ENCODE data around the gene KDM5D. TPM values are rescaled to one million over a fixed set of nuclear protein-coding genes. Genes with fewer than 3 reads are reported as not detected.

Gene KDM5D
- total and polyA plus RNA-seq, 2 of the 8 experiments (the other 6 are each of a cell fraction or from before 2014, with no cell fraction given), result 21.9 to 24.4 TPM

- 77% methylated on average over 1 of the region's 1 CpG; no CpG with 5 or more reads in 1 of the 2 experiments for WGBS, 2 experiments (ENCODE audit: extremely low coverage in 1 of 2, insufficient coverage in 1 of 2, insufficient read length in 1 of 2, insufficient replicate concordance in 2 of 2, low coverage in 1 of 2, low lambda C conversion rate in 2 of 2, missing lambda C conversion rate in 1 of 2)
- Histone ChIP-seq H3K23ac (ENCODE audit: insufficient read length) (no peak overlapping the region), H3K79me1 (ENCODE audit: low read depth, low read length) (no peaks in the 10 kb centered on the region), H2AFZ (ENCODE audit: low read length) (no peak overlapping the region), H3K23me2 (ENCODE audit: low read depth, low read length) (no peaks in the 10 kb centered on the region), H3K27ac (ENCODE audit: low read depth, low read length) (no peak overlapping the region), H3K9me3 (ENCODE audit: insufficient read depth in 2 of 2, low read depth in 1 of 2, low read length in 1 of 2) (no peaks in the 10 kb centered on the region), H2AK5ac (ENCODE audit: low read depth, low read length) (no peak overlapping the region), H2BK120ac (replicated peaks; ENCODE audit: low read depth, low read length) (no peak overlapping the region), H3K27me3 (replicated peaks in 1 of 4; ENCODE audit: control insufficient read depth in 3 of 4, extremely low read depth in 1 of 4, insufficient read depth in 3 of 4, low read length in 3 of 4) (no peaks in the 10 kb centered on the region), H3K4me3 (ENCODE audit: extremely low read depth in 1 of 4, insufficient read depth in 2 of 4, low read depth in 3 of 4, low read length in 4 of 4) (no peak overlapping the region), H3K4me2 (ENCODE audit: insufficient read depth in 1 of 2, low read depth in 2 of 2, low read length in 2 of 2) (no peak overlapping the region), H3K9ac (replicated peaks in 1 of 4; ENCODE audit: extremely low read depth in 1 of 4, low read depth in 3 of 4, low read length in 3 of 4) (no peak overlapping the region), H3K56ac (replicated peaks; ENCODE audit: insufficient read length, low read depth, low read length) (no peak overlapping the region), H3K36me3 (ENCODE audit: control insufficient read depth in 2 of 4, insufficient read depth in 4 of 4, low read length in 3 of 4) (peaks cover 2 to 38% (median 16%) of the 10 kb centered on the region in 4 experiments; a peak in 6 of 8 replicates), H2BK15ac (ENCODE audit: low read length) (no peak overlapping the region), H3K18ac (ENCODE audit: extremely low read depth, low read length) (no peak overlapping the region), H3K4ac (replicated peaks; ENCODE audit: insufficient read length, low read depth, low read length) (no peak overlapping the region), H4K20me1 (replicated peaks in 1 of 2; ENCODE audit: control insufficient read depth in 1 of 2, insufficient read depth in 2 of 2, low read length in 2 of 2) (no peaks in the 10 kb centered on the region), H4K91ac (replicated peaks; ENCODE audit: insufficient read length, low read length) (no peak overlapping the region), H2BK5ac (ENCODE audit: low read depth, low read length) (no peak overlapping the region), H3K14ac (ENCODE audit: insufficient read length) (no peak overlapping the region), H2BK20ac (ENCODE audit: low read length) (no peak overlapping the region), H3K4me1 (replicated peaks in 1 of 4; ENCODE audit: control insufficient read depth in 3 of 4, insufficient read depth in 4 of 4, low read length in 3 of 4) (no peaks in the 10 kb centered on the region), H4K5ac (ENCODE audit: insufficient read length, low read depth, low read length) (no peak overlapping the region), H3K79me2 (ENCODE audit: control insufficient read depth in 1 of 2, insufficient read depth in 2 of 2, low read length in 2 of 2) (no peaks in the 10 kb centered on the region), H4K8ac (ENCODE audit: extremely low read depth, insufficient read depth, low read length) (no peak overlapping the region), H2BK12ac (ENCODE audit: low read depth, low read length) (no peak overlapping the region)
- FAIRE-seq (no peak), DNase-seq (ENCODE audit: low read depth in 1 of 2, low spot score in 2 of 2) (no peak)
- POLR2A ChIA-PET (ENCODE audit: partially characterized antibody), result interaction anchor here (0.6 to 1.2 kb wide), 2 partner anchors 8 to 14 kb away, joined by 3 read pairs; no protein-coding TSS in a partner anchor
- CTCF ChIA-PET (ENCODE audit: partially characterized antibody), result no interaction called here
- TF ChIP-seq CHD1 (IDR thresholded peaks at IDR 0.05; ENCODE audit: low read depth, low read length) (no peak), TBP (IDR thresholded peaks at IDR 0.05; ENCODE audit: low read depth, low read length) (no peak), KDM5A (IDR thresholded peaks at IDR 0.05; ENCODE audit: low read length) (no peak), NRF1 (IDR thresholded peaks at IDR 0.05; ENCODE audit: low read depth, low read length) (no peak)
Measured at GRCh38 chrY:19734425-19734824, 10.1 kb downstream of the KDM5D start.
